Measurements from ENCODE around the gene C3orf49. TPM values are rescaled to one million over a fixed set of nuclear protein-coding genes. Genes with fewer than 3 reads are reported as not detected.

Gene C3orf49
- total RNA-seq, 4 donors from 2014 or later, result not detected

- H3K4me3 ChIP-seq, result no peak overlapping the region
- H3K36me3 ChIP-seq, result no peaks in the 10 kb centered on the region
- no peaks in the 10 kb centered on the region for H3K4me1 ChIP-seq
- no peak overlapping the region for H3K27ac ChIP-seq
- DNase-seq, result no peak
- TF ChIP-seq POLR2A (IDR thresholded peaks at IDR 0.05) (no peak), CTCF (IDR thresholded peaks at IDR 0.05) (no peak)
- no peaks in the 10 kb centered on the region for H3K27me3 ChIP-seq
- intact Hi-C loops (cut with DNase I; ENCODE audit: low total_unique reads), result no loop called here
- H3K9me3 ChIP-seq, result no peaks in the 10 kb centered on the region
Measured at GRCh38 chr3:63808633-63809032, 10.5 kb upstream of the C3orf49 start.

GRCh38 chr3:63809607-63810006, 9.5 kb upstream of the C3orf49 start:
- intact Hi-C loops (cut with DNase I; ENCODE audit: low total_unique reads), result no loop called here
- Histone ChIP-seq H3K27ac (no peak overlapping the region), H3K36me3 (no peaks in the 10 kb centered on the region), H3K4me1 (no peaks in the 10 kb centered on the region), H3K27me3 (no peaks in the 10 kb centered on the region), H3K9me3 (no peaks in the 10 kb centered on the region), H3K4me3 (no peak overlapping the region)
- DNase-seq, result no peak
- TF ChIP-seq CTCF (IDR thresholded peaks at IDR 0.05), result no peak
- TF ChIP-seq POLR2A (IDR thresholded peaks at IDR 0.05), result no peak

GRCh38 chr3:63814237-63814636, 4.9 kb upstream of the C3orf49 start:
- Histone ChIP-seq H3K4me1 (no peaks in the 10 kb centered on the region), H3K27me3 (no peaks in the 10 kb centered on the region), H3K9me3 (no peaks in the 10 kb centered on the region), H3K27ac (no peak overlapping the region), H3K36me3 (no peaks in the 10 kb centered on the region), H3K4me3 (no peak overlapping the region)
- intact Hi-C loops (cut with DNase I; ENCODE audit: low total_unique reads), result no loop called here
- no peak for DNase-seq
- TF ChIP-seq CTCF (IDR thresholded peaks at IDR 0.05) (no peak), POLR2A (IDR thresholded peaks at IDR 0.05) (no peak)

- no peak for TF ChIP-seq POLR2A (IDR thresholded peaks at IDR 0.05)
- no peak for TF ChIP-seq CTCF (IDR thresholded peaks at IDR 0.05)
- no peak for DNase-seq
- Histone ChIP-seq H3K36me3 (no peaks in the 10 kb centered on the region), H3K9me3 (no peaks in the 10 kb centered on the region), H3K27ac (no peak overlapping the region), H3K4me1 (no peaks in the 10 kb centered on the region), H3K4me3 (no peak overlapping the region), H3K27me3 (no peaks in the 10 kb centered on the region)
- intact Hi-C loops (cut with DNase I; ENCODE audit: low total_unique reads), result no loop called here
Measured at GRCh38 chr3:63817225-63817624, 1.9 kb upstream of the C3orf49 start.

GRCh38 chr3:63818282-63819150, 583 bp upstream of the C3orf49 start:
- DNase-seq, result peak; percentile 55 to 59
- Histone ChIP-seq H3K27ac (no peak overlapping the region), H3K4me3 (no peak overlapping the region), H3K9me3 (no peaks in the 10 kb centered on the region), H3K36me3 (no peaks in the 10 kb centered on the region), H3K27me3 (no peaks in the 10 kb centered on the region), H3K4me1 (no peaks in the 10 kb centered on the region)
- intact Hi-C loops (cut with DNase I; ENCODE audit: low total_unique reads), result no loop called here
- TF ChIP-seq CTCF (IDR thresholded peaks at IDR 0.05), result peak; percentile 76 to 81 (median 80)
- TF ChIP-seq POLR2A (IDR thresholded peaks at IDR 0.05), result no peak

Measured in uterus (tissue), 4 donors.